Right atrium auricular region (tissue), 2 donors: ENCODE measurements around the gene KCNMA1. TPM values are rescaled to one million over a fixed set of nuclear protein-coding genes. Genes with fewer than 3 reads are reported as not detected.
A peak's percentile ranks its signal among the peaks of the same experiment; 100 is the strongest.

Experiments
- DNase-seq: peaks from one replicate; pipeline ENCODE4 v3.0.0-alpha.2; 2019; ENCODE audit warnings: low spot score
- H3K27ac ChIP-seq, 2 donors: fragments of 200-600 bp; sonication (generic); 1 replicate in 1 of 2; 2 replicates in 1 of 2; pipeline ENCODE4 v1.5.1; 2016 to 2019
- H3K27me3 ChIP-seq, 2 donors: fragments of 200-600 bp; sonication (generic); one replicate each; pipeline versions ENCODE4 v1.5.1 to v1.6.0; 2017 to 2019
- H3K36me3 ChIP-seq: fragments of 200-600 bp; sonication (generic); one replicate; pipeline ENCODE4 v1.5.1; 2016
- H3K4me1 ChIP-seq, 2 donors: fragments of 200-600 bp; sonication (generic); one replicate each; pipeline versions ENCODE4 v1.5.1 to v1.6.0; 2017 to 2019
- H3K4me3 ChIP-seq, 2 donors: fragments of 200-600 bp; sonication (generic); 1 replicate in 1 of 2; 2 replicates in 1 of 2; pipeline ENCODE4 v1.5.1; 2017 to 2019; ENCODE audit warnings: mild to moderate bottlenecking in 1 of 2, moderate library complexity in 1 of 2
- H3K9me3 ChIP-seq, 2 donors: fragments of 200-600 bp; sonication (generic); one replicate each; pipeline ENCODE4 v1.5.1; 2019
- CTCF ChIP-seq, 2 donors: fragments of 200-600 bp; sonication (generic); IDR thresholded peaks; one replicate each; pipeline ENCODE4 v1.5.1; 2019; ENCODE audit warnings: antibody characterized with exemption in 2 of 2
- total RNA-seq, 2 donors: library from RNA; depleted of rRNA; stranded (reverse); fragments of >200 nt; gene quantifications; one replicate each; pipeline ENCODE4 v1.1.0, GENCODE V29; 2016

The KCNMA1 gene
- total RNA-seq, 2 donors from 2014 or later = 2.3 to 3.5 TPM

GRCh38 chr10:77180794-77181193 lies 456.8 kb downstream of the KCNMA1 start:
- H3K27ac ChIP-seq = no peak overlapping the region

GRCh38 chr10:77180104-77180503 lies 457.5 kb downstream of the KCNMA1 start:
- no peak overlapping the region for H3K27ac ChIP-seq

More at GRCh38 chr10:77180794-77181193, 456.8 kb downstream of the KCNMA1 start:
- Histone ChIP-seq H3K9me3 (no peaks in the 10 kb centered on the region), H3K4me3 (no peak overlapping the region), H3K27me3 (no peaks in the 10 kb centered on the region), H3K36me3 (no peaks in the 10 kb centered on the region), H3K4me1 (peaks cover 0 to 7% of the 10 kb centered on the region in 2 donors)
- no peak for DNase-seq
- TF ChIP-seq CTCF (IDR thresholded peaks at IDR 0.05) = no peak

GRCh38 chr10:77179015-77179695 lies 458.5 kb downstream of the KCNMA1 start:
- peak; percentile 71 for DNase-seq
- no peaks in the 10 kb centered on the region for H3K36me3 ChIP-seq
- no peaks in the 10 kb centered on the region for H3K27me3 ChIP-seq
- no peak for TF ChIP-seq CTCF (IDR thresholded peaks at IDR 0.05)
- H3K4me1 ChIP-seq = peaks cover 0 to 7% of the 10 kb centered on the region in 2 donors
- no peak overlapping the region for H3K4me3 ChIP-seq
- no peak overlapping the region for H3K27ac ChIP-seq
- no peaks in the 10 kb centered on the region for H3K9me3 ChIP-seq

More at GRCh38 chr10:77180104-77180503, 457.5 kb downstream of the KCNMA1 start:
- Histone ChIP-seq H3K9me3 (no peaks in the 10 kb centered on the region), H3K4me3 (no peak overlapping the region), H3K27me3 (no peaks in the 10 kb centered on the region), H3K36me3 (no peaks in the 10 kb centered on the region), H3K4me1 (peaks cover 0 to 7% of the 10 kb centered on the region in 2 donors)
- no peak for DNase-seq
- TF ChIP-seq CTCF (IDR thresholded peaks at IDR 0.05) = no peak

DNA sequence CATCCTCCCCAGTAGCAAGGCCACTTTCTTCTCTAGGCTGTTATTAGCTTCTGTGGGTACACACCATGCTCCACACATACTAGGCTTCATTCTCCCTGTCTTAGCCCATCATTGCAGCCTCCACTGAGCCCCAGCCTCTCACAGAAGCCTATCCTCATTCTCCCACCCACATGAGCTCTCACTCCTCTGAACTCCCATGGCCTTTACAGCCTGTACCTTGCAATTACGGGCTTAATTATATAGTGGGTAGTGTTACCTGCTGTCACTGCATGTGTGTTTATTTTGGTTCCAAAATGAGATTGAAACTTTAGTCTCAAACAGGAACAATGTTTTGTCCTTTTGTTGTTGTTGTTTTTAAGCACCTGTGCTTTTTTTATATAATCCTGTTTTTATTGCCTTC lies 460.0 kb downstream of the KCNMA1 start:
- Histone ChIP-seq H3K4me3 (no peak overlapping the region), H3K27ac (no peak overlapping the region), H3K9me3 (no peaks in the 10 kb centered on the region), H3K27me3 (no peaks in the 10 kb centered on the region), H3K4me1 (peaks cover 0 to under 1% of the 10 kb centered on the region in 2 donors), H3K36me3 (no peaks in the 10 kb centered on the region)
- DNase-seq = no peak
- TF ChIP-seq CTCF (IDR thresholded peaks at IDR 0.05) = no peak

DNA sequence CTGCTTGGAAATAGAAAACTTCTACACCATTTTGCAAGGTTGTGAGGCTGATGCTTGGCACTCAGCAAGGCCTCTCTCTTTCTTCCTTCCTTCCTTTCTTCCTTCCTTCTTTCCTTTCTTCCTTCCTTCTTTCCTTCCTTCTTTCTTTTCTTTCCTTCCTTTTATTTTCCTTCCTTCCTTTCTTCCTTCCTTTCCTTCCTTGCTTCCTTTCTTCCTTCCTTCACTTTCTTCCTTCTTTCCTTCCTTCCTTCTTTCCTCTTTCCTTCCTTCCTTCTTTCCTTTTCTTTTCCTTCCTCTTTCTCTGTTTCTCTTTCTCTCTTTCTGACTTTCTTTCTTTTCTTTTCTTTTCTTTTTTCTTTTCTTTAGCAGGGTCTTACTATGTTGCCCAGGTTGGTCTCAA lies 460.4 kb downstream of the KCNMA1 start:
- TF ChIP-seq CTCF (IDR thresholded peaks at IDR 0.05) = no peak
- no peaks in the 10 kb centered on the region for H3K4me1 ChIP-seq
- no peaks in the 10 kb centered on the region for H3K36me3 ChIP-seq
- no peak overlapping the region for H3K4me3 ChIP-seq
- H3K27me3 ChIP-seq = no peaks in the 10 kb centered on the region
- no peak overlapping the region for H3K27ac ChIP-seq
- DNase-seq = no peak
- no peaks in the 10 kb centered on the region for H3K9me3 ChIP-seq

DNA sequence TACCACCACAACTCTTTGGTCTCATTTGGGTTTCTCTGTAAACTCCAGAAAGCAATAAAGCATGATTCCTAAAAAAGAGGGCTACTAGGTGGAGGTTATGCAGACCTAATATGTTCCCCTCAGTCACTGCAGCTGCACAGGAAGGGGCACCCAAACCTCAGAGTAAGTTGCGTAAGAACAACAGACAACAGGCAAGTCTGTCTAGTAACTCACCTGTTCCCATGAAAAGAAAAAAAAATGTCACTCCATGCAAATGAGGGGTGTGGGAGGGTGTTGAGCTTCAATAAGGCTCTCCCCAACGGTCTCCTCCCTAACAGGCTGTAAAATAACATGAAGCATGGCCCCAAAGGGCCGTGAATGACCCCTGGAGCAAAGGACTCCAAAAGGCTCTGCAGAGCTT lies 461.4 kb downstream of the KCNMA1 start:
- H3K27ac ChIP-seq = no peak overlapping the region
- TF ChIP-seq CTCF (IDR thresholded peaks at IDR 0.05) = no peak
- H3K36me3 ChIP-seq = no peaks in the 10 kb centered on the region
- no peaks in the 10 kb centered on the region for H3K4me1 ChIP-seq
- DNase-seq = no peak
- H3K27me3 ChIP-seq = no peaks in the 10 kb centered on the region
- H3K9me3 ChIP-seq = no peaks in the 10 kb centered on the region
- no peak overlapping the region for H3K4me3 ChIP-seq
